Liver (tissue), 9 donors: ENCODE measurements around the gene AMZ1. TPM values are rescaled to one million over a fixed set of nuclear protein-coding genes. Genes with fewer than 3 reads are reported as not detected.

Experiments used
- DNase-seq: peaks from one replicate; pipeline ENCODE4 v3.0.0-alpha.2; 2017; ENCODE audit warnings: low spot score
- H3K27ac ChIP-seq, 2 donors: one replicate each; pipeline ENCODE4 v1.7.0; 2013; ENCODE audit warnings: inconsistent platforms in 2 of 2, low read length in 2 of 2, control low read depth in 1 of 2, low read depth in 1 of 2, mild to moderate bottlenecking in 1 of 2
- H3K27me3 ChIP-seq, 4 donors: one replicate each; pipeline versions ENCODE4 v1.6.1 to v1.7.0; 2013; ENCODE audit warnings: low read length in 3 of 4, inconsistent platforms in 1 of 4, mild to moderate bottlenecking in 1 of 4, moderate library complexity in 1 of 4; ENCODE audit not compliant: control insufficient read depth in 4 of 4, insufficient read depth in 4 of 4
- H3K36me3 ChIP-seq, 4 donors: one replicate each; pipeline versions ENCODE4 v1.6.1 to v1.7.0; 2013; ENCODE audit warnings: low read length in 3 of 4, mild to moderate bottlenecking in 3 of 4, low read depth in 1 of 4, moderate library complexity in 1 of 4; ENCODE audit not compliant: control insufficient read depth in 4 of 4, insufficient read depth in 3 of 4
- H3K4me1 ChIP-seq, 4 donors: one replicate each; pipeline versions ENCODE4 v1.6.1 to v1.7.0; 2013; ENCODE audit warnings: low read length in 3 of 4, mild to moderate bottlenecking in 3 of 4, moderate library complexity in 1 of 4; ENCODE audit not compliant: control insufficient read depth in 4 of 4, insufficient read depth in 4 of 4
- H3K4me3 ChIP-seq, 3 donors: one replicate each; pipeline versions ENCODE4 v1.6.1 to v1.7.0; 2013; ENCODE audit warnings: low read length in 3 of 3, control low read depth in 1 of 3, low read depth in 1 of 3, mild to moderate bottlenecking in 1 of 3
- H3K9ac ChIP-seq, 2 donors: one replicate each; pipeline ENCODE4 v1.7.0; 2013; ENCODE audit warnings: low read length in 2 of 2, mild to moderate bottlenecking in 2 of 2, moderate library complexity in 2 of 2, control low read depth in 1 of 2, low read depth in 1 of 2
- H3K9me3 ChIP-seq, 4 donors: one replicate each; pipeline versions ENCODE4 v1.6.1 to v1.7.0; 2013; ENCODE audit warnings: low read length in 3 of 4; ENCODE audit not compliant: control insufficient read depth in 4 of 4
- ATF3 ChIP-seq: IDR thresholded peaks from 2 replicates; pipeline ENCODE4 v1.6.1; 2016; ENCODE audit warnings: antibody characterized with exemption
- EGR1 ChIP-seq, 2 donors: IDR thresholded peaks; 2 replicates each; pipeline ENCODE4 v1.6.1; 2016 to 2018; ENCODE audit warnings: antibody characterized with exemption in 2 of 2, low read depth in 2 of 2
- FOXA1 ChIP-seq: IDR thresholded peaks from 2 replicates; pipeline ENCODE4 v1.6.1; 2016; ENCODE audit warnings: antibody characterized with exemption
- FOXA2 ChIP-seq: IDR thresholded peaks from 2 replicates; pipeline ENCODE4 v1.6.1; 2016; ENCODE audit warnings: antibody characterized with exemption
- GABPA ChIP-seq, 2 donors: IDR thresholded peaks in 1 of 2; conservative IDR thresholded peaks in 1 of 2; 2 replicates each; pipeline ENCODE4 v1.6.1; 2016; ENCODE audit warnings: antibody characterized with exemption in 2 of 2, mild to moderate bottlenecking in 1 of 2, moderate library complexity in 1 of 2
- HNF4A ChIP-seq, 2 donors: conservative IDR thresholded peaks; 2 replicates each; pipeline ENCODE4 v1.6.1; 2016; ENCODE audit warnings: antibody characterized with exemption in 2 of 2, mild to moderate bottlenecking in 2 of 2
- HNF4G ChIP-seq: IDR thresholded peaks from 2 replicates; pipeline ENCODE4 v1.6.1; 2016; ENCODE audit warnings: antibody characterized with exemption
- JUND ChIP-seq, 2 donors: IDR thresholded peaks; 2 replicates each; pipeline ENCODE4 v1.6.1; 2016; ENCODE audit warnings: antibody characterized with exemption in 2 of 2
- NR2F2 ChIP-seq: IDR thresholded peaks from 2 replicates; pipeline ENCODE4 v1.6.1; 2016; ENCODE audit warnings: antibody characterized with exemption
- RAD21 ChIP-seq, 2 donors: IDR thresholded peaks; 2 replicates each; pipeline ENCODE4 v1.6.1; 2016; ENCODE audit warnings: antibody characterized with exemption in 2 of 2, mild to moderate bottlenecking in 2 of 2
- RXRA ChIP-seq, 2 donors: IDR thresholded peaks; 2 replicates each; pipeline ENCODE4 v1.6.1; 2017 to 2018; ENCODE audit warnings: antibody characterized with exemption in 2 of 2, mild to moderate bottlenecking in 1 of 2
- SP1 ChIP-seq: IDR thresholded peaks from 2 replicates; pipeline ENCODE4 v1.6.1; 2018; ENCODE audit warnings: antibody characterized with exemption, mild to moderate bottlenecking
- TAF1 ChIP-seq: conservative IDR thresholded peaks from 2 replicates; pipeline ENCODE4 v1.6.1; 2016; ENCODE audit warnings: antibody characterized with exemption, mild to moderate bottlenecking
- YY1 ChIP-seq: IDR thresholded peaks from 2 replicates; pipeline ENCODE4 v1.6.1; 2016; ENCODE audit warnings: antibody characterized with exemption, mild to moderate bottlenecking
- WGBS: extraction: QIAGEN DNeasy Blood & Tissue Kit; methylation state at CpG from one replicate; pipeline ENCODE4 v1.1.7; 2013; 5-methylcytosine and 5-hydroxymethylcytosine counted together
- polyA plus RNA-seq, 2 donors: library from polyadenylated mRNA; stranded (reverse) in 1 of 2; unstranded in 1 of 2; fragments of 200-250 nt in 1 of 2; fragments of >200 nt in 1 of 2; fragmentation: Nextera tagmentation in 1 of 2; extraction: Ambion mirVana in 1 of 2; gene quantifications; one replicate each; pipeline versions ENCODE4 v1.2.1 to v1.2.3, GENCODE V29; 2013 to 2015
- total RNA-seq, 2 donors: library from RNA; depleted of rRNA; stranded (reverse); fragments of >200 nt; gene quantifications; one replicate each; pipeline ENCODE4 v1.2.3, GENCODE V29; 2014
- TF ChIP-seq, protein P1 (sequence below): IDR thresholded peaks from 2 replicates; pipeline ENCODE4 v1.6.1; 2016; ENCODE audit warnings: antibody characterized with exemption
- TF ChIP-seq, protein P2 (sequence below): IDR thresholded peaks from 2 replicates; pipeline ENCODE4 v1.6.1; 2016; ENCODE audit warnings: antibody characterized with exemption, mild to moderate bottlenecking
- TF ChIP-seq, protein P3 (sequence below): fragments of 150-350 bp; IDR thresholded peaks from 2 replicates; pipeline ENCODE4 v1.5.1; 2017; ENCODE audit warnings: improper control_type of control experiment, low read depth, low read length; ENCODE audit not compliant: missing input control
- TF ChIP-seq, protein P4 (sequence below): IDR thresholded peaks from 2 replicates; pipeline ENCODE4 v1.6.1; 2016; ENCODE audit warnings: antibody characterized with exemption
- donor health status: healthy.
- donor health status: healthy.
- donor health status: healthy.
- donor health status: healthy.
- donor health status: healthy.

AMZ1 gene
- total and polyA plus RNA-seq, 4 donors = 0.10 to 1.3 (median 1.1) TPM; not detected in 1

GRCh38 chr7:2720024-2720423 lies 32.0 kb downstream of the AMZ1 start:
- Histone ChIP-seq H3K27ac (no peak overlapping the region), H3K4me3 (no peak overlapping the region), H3K4me1 (no peaks in the 10 kb centered on the region), H3K9ac (no peak overlapping the region), H3K9me3 (no peaks in the 10 kb centered on the region), H3K27me3 (no peaks in the 10 kb centered on the region), H3K36me3 (peaks cover 0 to 6% (median 0%) of the 10 kb centered on the region in 4 donors)
- WGBS = 94% methylated on average over 16 of the region's 16 CpGs
- no peak for DNase-seq
- no peak for TF ChIP-seq YY1
- TF ChIP-seq, protein P1, sequence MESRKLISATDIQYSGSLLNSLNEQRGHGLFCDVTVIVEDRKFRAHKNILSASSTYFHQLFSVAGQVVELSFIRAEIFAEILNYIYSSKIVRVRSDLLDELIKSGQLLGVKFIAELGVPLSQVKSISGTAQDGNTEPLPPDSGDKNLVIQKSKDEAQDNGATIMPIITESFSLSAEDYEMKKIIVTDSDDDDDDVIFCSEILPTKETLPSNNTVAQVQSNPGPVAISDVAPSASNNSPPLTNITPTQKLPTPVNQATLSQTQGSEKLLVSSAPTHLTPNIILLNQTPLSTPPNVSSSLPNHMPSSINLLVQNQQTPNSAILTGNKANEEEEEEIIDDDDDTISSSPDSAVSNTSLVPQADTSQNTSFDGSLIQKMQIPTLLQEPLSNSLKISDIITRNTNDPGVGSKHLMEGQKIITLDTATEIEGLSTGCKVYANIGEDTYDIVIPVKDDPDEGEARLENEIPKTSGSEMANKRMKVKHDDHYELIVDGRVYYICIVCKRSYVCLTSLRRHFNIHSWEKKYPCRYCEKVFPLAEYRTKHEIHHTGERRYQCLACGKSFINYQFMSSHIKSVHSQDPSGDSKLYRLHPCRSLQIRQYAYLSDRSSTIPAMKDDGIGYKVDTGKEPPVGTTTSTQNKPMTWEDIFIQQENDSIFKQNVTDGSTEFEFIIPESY = no peak
- TF ChIP-seq, protein P2, sequence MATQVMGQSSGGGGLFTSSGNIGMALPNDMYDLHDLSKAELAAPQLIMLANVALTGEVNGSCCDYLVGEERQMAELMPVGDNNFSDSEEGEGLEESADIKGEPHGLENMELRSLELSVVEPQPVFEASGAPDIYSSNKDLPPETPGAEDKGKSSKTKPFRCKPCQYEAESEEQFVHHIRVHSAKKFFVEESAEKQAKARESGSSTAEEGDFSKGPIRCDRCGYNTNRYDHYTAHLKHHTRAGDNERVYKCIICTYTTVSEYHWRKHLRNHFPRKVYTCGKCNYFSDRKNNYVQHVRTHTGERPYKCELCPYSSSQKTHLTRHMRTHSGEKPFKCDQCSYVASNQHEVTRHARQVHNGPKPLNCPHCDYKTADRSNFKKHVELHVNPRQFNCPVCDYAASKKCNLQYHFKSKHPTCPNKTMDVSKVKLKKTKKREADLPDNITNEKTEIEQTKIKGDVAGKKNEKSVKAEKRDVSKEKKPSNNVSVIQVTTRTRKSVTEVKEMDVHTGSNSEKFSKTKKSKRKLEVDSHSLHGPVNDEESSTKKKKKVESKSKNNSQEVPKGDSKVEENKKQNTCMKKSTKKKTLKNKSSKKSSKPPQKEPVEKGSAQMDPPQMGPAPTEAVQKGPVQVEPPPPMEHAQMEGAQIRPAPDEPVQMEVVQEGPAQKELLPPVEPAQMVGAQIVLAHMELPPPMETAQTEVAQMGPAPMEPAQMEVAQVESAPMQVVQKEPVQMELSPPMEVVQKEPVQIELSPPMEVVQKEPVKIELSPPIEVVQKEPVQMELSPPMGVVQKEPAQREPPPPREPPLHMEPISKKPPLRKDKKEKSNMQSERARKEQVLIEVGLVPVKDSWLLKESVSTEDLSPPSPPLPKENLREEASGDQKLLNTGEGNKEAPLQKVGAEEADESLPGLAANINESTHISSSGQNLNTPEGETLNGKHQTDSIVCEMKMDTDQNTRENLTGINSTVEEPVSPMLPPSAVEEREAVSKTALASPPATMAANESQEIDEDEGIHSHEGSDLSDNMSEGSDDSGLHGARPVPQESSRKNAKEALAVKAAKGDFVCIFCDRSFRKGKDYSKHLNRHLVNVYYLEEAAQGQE = no peak
- TF ChIP-seq, protein P3, sequence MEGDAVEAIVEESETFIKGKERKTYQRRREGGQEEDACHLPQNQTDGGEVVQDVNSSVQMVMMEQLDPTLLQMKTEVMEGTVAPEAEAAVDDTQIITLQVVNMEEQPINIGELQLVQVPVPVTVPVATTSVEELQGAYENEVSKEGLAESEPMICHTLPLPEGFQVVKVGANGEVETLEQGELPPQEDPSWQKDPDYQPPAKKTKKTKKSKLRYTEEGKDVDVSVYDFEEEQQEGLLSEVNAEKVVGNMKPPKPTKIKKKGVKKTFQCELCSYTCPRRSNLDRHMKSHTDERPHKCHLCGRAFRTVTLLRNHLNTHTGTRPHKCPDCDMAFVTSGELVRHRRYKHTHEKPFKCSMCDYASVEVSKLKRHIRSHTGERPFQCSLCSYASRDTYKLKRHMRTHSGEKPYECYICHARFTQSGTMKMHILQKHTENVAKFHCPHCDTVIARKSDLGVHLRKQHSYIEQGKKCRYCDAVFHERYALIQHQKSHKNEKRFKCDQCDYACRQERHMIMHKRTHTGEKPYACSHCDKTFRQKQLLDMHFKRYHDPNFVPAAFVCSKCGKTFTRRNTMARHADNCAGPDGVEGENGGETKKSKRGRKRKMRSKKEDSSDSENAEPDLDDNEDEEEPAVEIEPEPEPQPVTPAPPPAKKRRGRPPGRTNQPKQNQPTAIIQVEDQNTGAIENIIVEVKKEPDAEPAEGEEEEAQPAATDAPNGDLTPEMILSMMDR = no peak
- no peak for TF ChIP-seq HNF4A (conservative IDR thresholded peaks at IDR 0.05)
- TF ChIP-seq HNF4G = no peak
- TF ChIP-seq EGR1 (IDR thresholded peaks at IDR 0.05; ENCODE audit: low read depth in 2 of 2) = no peak
- TF ChIP-seq, protein P4, sequence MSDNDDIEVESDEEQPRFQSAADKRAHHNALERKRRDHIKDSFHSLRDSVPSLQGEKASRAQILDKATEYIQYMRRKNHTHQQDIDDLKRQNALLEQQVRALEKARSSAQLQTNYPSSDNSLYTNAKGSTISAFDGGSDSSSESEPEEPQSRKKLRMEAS = no peak
- TF ChIP-seq ATF3 = no peak
- no peak for TF ChIP-seq GABPA (IDR thresholded peaks at IDR 0.05 in 1 of 2, conservative IDR thresholded peaks at IDR 0.05 in 1 of 2)
- no peak for TF ChIP-seq FOXA2
- TF ChIP-seq SP1 = no peak
- no peak for TF ChIP-seq RXRA (IDR thresholded peaks at IDR 0.05)
- TF ChIP-seq TAF1 = no peak
- TF ChIP-seq RAD21 (IDR thresholded peaks at IDR 0.05) = no peak
- TF ChIP-seq FOXA1 = no peak
- TF ChIP-seq NR2F2 = no peak
- TF ChIP-seq JUND (IDR thresholded peaks at IDR 0.05) = no peak
